K562 (cell line): ENCODE results near the gene ATP6V1G1. TPM values are rescaled to one million over a fixed set of nuclear protein-coding genes. Genes with fewer than 3 reads are reported as not detected.
A peak's percentile ranks its signal among the peaks of the same experiment; 100 is the strongest.

Experiments
- ATAC-seq: fragments of 200-7000 bp; cut with Tn5 transposase; 3 replicates; pipeline ENCODE4 v1.9.1; 2020; ENCODE audit warnings: moderate library complexity
- BruUV-seq: library from RNA; stranded (reverse); fragments of 400-500 nt; replicated peaks from 2 replicates; lab custom pipeline; 2021; lab: Mats Ljungman, UMichigan
- CTCF ChIA-PET: fragments of 300-600 bp; formaldehyde crosslinking; extraction: SDS; loops from one replicate; lab custom pipeline; 2021; ENCODE audit warnings: low intra/inter-chr PET ratio; lab: Yijun Ruan, JAX
- POLR2A ChIA-PET: fragments of 300-600, 350-650 bp; sonication (Branson Sonifier 250); formaldehyde crosslinking; extraction: SDS; loops from one replicate; lab custom pipeline; 2021; ENCODE audit warnings: antibody characterized with exemption, inconsistent platforms; lab: Yijun Ruan, JAX
- DNase-seq, 4 experiments: peaks; one replicate each; pipeline versions ENCODE4 v3.0.0 to v3.0.0-alpha.2; 2011 to 2018; ENCODE audit warnings: low spot score in 3 of 4, mixed read lengths in 3 of 4; ENCODE audit errors: extremely low read depth in 1 of 4
- FAIRE-seq: peaks from 2 replicates; lab custom pipeline; 2011; peaks lifted over from hg19 to GRCh38; lab: Jason Lieb, UNC
- H2AFZ ChIP-seq: 2 replicates; pipeline ENCODE4 v1.6.0; 2011; ENCODE audit warnings: low read depth, low read length, control low read depth, inconsistent platforms
- H3K27ac ChIP-seq: fragments of 200-600 bp; 3 replicates; pipeline ENCODE4 v1.8.0; 2011; ENCODE audit warnings: low read depth, mild to moderate bottlenecking, control low read depth, inconsistent platforms, low read length, moderate library complexity, mixed read lengths; ENCODE audit errors: extremely low read depth
- H3K27me3 ChIP-seq, 2 experiments: fragments of 300-600 bp in 1 of 2; 2 replicates in 1 of 2; 3 replicates in 1 of 2; pipeline versions ENCODE4 v1.6.0 to v1.8.0; 2011; ENCODE audit warnings: inconsistent platforms in 2 of 2, low read length in 2 of 2, mild to moderate bottlenecking in 1 of 2, mixed read lengths in 1 of 2, moderate library complexity in 1 of 2; ENCODE audit not compliant: control insufficient read depth in 2 of 2, insufficient read depth in 2 of 2
- H3K36me3 ChIP-seq: fragments of 300-600 bp; 3 replicates; pipeline ENCODE4 v1.8.0; 2011; ENCODE audit warnings: mild to moderate bottlenecking, low read length, inconsistent platforms; ENCODE audit not compliant: control insufficient read depth, insufficient read depth
- H3K4me1 ChIP-seq, 2 experiments: fragments of 200-600 bp in 1 of 2; replicated peaks in 1 of 2; 2 replicates in 1 of 2; 3 replicates in 1 of 2; pipeline versions ENCODE4 v1.5.1 to v1.8.0; 2011; ENCODE audit warnings: inconsistent platforms in 2 of 2, low read length in 2 of 2, mild to moderate bottlenecking in 1 of 2, mixed read lengths in 1 of 2, moderate library complexity in 1 of 2; ENCODE audit not compliant: control insufficient read depth in 2 of 2, insufficient read depth in 2 of 2
- H3K4me2 ChIP-seq: 2 replicates; pipeline ENCODE4 v1.6.1; 2011; ENCODE audit warnings: low read length, control low read depth, inconsistent platforms, mixed read lengths; ENCODE audit not compliant: insufficient read depth
- H3K4me3 ChIP-seq: fragments of 200-600 bp; sonication (generic), shearing (Covaris generic); 2 replicates; pipeline ENCODE4 v1.5.1; 2016; ENCODE audit warnings: control low read depth, inconsistent platforms
- H3K79me2 ChIP-seq: fragments of 200-600 bp; 3 replicates; pipeline ENCODE4 v1.8.0; 2011; ENCODE audit warnings: low read length, inconsistent platforms; ENCODE audit not compliant: control insufficient read depth, insufficient read depth
- H3K9ac ChIP-seq, 2 experiments: 2 replicates each; pipeline versions ENCODE4 v1.6.0 to v1.6.1; 2011; ENCODE audit warnings: low read depth in 2 of 2, low read length in 2 of 2, control low read depth in 1 of 2, inconsistent platforms in 1 of 2, mild to moderate bottlenecking in 1 of 2, mixed read lengths in 1 of 2; ENCODE audit not compliant: insufficient read depth in 1 of 2
- H3K9me1 ChIP-seq: one replicate; pipeline ENCODE4 v1.6.0; 2011; ENCODE audit warnings: inconsistent platforms, mild to moderate bottlenecking, low read length, moderate library complexity; ENCODE audit not compliant: control insufficient read depth, insufficient read depth
- H3K9me3 ChIP-seq: replicated peaks from 2 replicates; pipeline ENCODE4 v1.5.1; 2011; ENCODE audit warnings: low read depth, low read length, inconsistent platforms; ENCODE audit not compliant: control insufficient read depth, insufficient read depth
- H4K20me1 ChIP-seq: replicated peaks from 2 replicates; pipeline ENCODE4 v1.6.1; 2011; ENCODE audit warnings: low read length, inconsistent platforms, mixed read lengths; ENCODE audit not compliant: control insufficient read depth, insufficient read depth
- GABPB1 ChIP-seq: sonication (generic); formaldehyde crosslinking; IDR thresholded peaks from 2 replicates; pipeline ENCODE4 v1.8.0; 2022; ENCODE audit warnings: mild to moderate bottlenecking, missing genetic modification reagents
- GTF3C2 ChIP-seq: IDR thresholded peaks from 3 replicates; pipeline ENCODE4 v1.6.1; 2011; ENCODE audit warnings: borderline replicate concordance, mild to moderate bottlenecking, moderate library complexity; ENCODE audit not compliant: insufficient read length; ENCODE audit errors: extremely low read depth
- NFE2L1 ChIP-seq: fragments of 450-650 bp; IDR thresholded peaks from 2 replicates; pipeline ENCODE4 v1.6.1; 2016; ENCODE audit warnings: missing genetic modification characterization, low read depth, mild to moderate bottlenecking, missing compliant biosample characterization, moderate library complexity, borderline replicate concordance
- PBX2 ChIP-seq, 2 experiments: IDR thresholded peaks in 1 of 2; conservative IDR thresholded peaks in 1 of 2; 2 replicates each; pipeline ENCODE4 v1.6.1; 2016; ENCODE audit warnings: low read depth in 2 of 2, mild to moderate bottlenecking in 1 of 2, missing compliant biosample characterization in 1 of 2, missing genetic modification characterization in 1 of 2, moderate library complexity in 1 of 2
- RNF2 ChIP-seq: sonication (generic); IDR thresholded peaks from 2 replicates; pipeline ENCODE4 v1.6.1; 2016
- SRSF1 ChIP-seq: fragments of 200-400 bp; formaldehyde crosslinking; IDR thresholded peaks from 2 replicates; pipeline ENCODE4 v1.6.1; 2017; ENCODE audit warnings: mild to moderate bottlenecking, low read depth, low read length, moderate library complexity
- TAF1 ChIP-seq: IDR thresholded peaks from 2 replicates; pipeline ENCODE4 v1.6.1; 2011; ENCODE audit warnings: mild to moderate bottlenecking, low read length, moderate library complexity; ENCODE audit not compliant: insufficient read depth, control insufficient read depth, severe bottlenecking; ENCODE audit errors: extremely low read depth
- ZNF316 ChIP-seq: fragments of 450-650 bp; IDR thresholded peaks from 2 replicates; pipeline ENCODE4 v1.6.1; 2016
- WGBS: fragments of 100-300 bp; shearing (Covaris generic); methylation state at CpG from one replicate; pipeline ENCODE4 v1.1.6; 2016; ENCODE audit warnings: low coverage, mixed read lengths; ENCODE audit not compliant: insufficient coverage; ENCODE audit errors: missing lambda C conversion rate; 5-methylcytosine and 5-hydroxymethylcytosine counted together
- in situ Hi-C: fragments of 300-500 bp; cut with MboI; formaldehyde crosslinking; loops from 4 replicates; pipeline ENCODE4 v1.15.0; 2018; ENCODE audit warnings: inconsistent platforms, mixed read lengths
- intact Hi-C: fragments of 100-400 bp; cut with micrococcal nuclease; formaldehyde crosslinking; loops from 2 replicates; pipeline ENCODE4 v1.14.2; 2022
- polyA plus RNA-seq, 8 experiments: library from polyadenylated mRNA; depleted of rRNA in 4 of 8; stranded (reverse) in 5 of 8; unstranded in 3 of 8; fragments of >200 nt; fragmentation: Nextera tagmentation in 2 of 8; fragmentation: Illumina TruSeq in 1 of 8; extraction: Ambion mirVana in 2 of 8; extraction: Trizol in 1 of 8; gene quantifications; 2 replicates each; pipeline versions ENCODE4 v1.2.1 to v1.2.3, GENCODE V29; 2011 to 2014; ENCODE audit warnings: inconsistent platforms in 1 of 8, missing spikeins in 1 of 8
- total RNA-seq, 7 experiments: library from RNA; depleted of rRNA in 6 of 7; stranded (reverse); fragments of >200 nt in 6 of 7; fragmentation: Illumina TruSeq in 2 of 7; extraction: Trizol in 2 of 7; gene quantifications; 2 replicates each; pipeline versions ENCODE4 v1.2.1 to v1.2.3, GENCODE V29; 2011 to 2021; ENCODE audit warnings: low replicate concordance in 1 of 7
- TF ChIP-seq, protein P1 (sequence below): IDR thresholded peaks from 2 replicates; pipeline ENCODE4 v1.6.1; 2011; ENCODE audit warnings: borderline replicate concordance, low read depth, mild to moderate bottlenecking, moderate library complexity, low read length; ENCODE audit not compliant: insufficient read depth, poor library complexity, severe bottlenecking

The ATP6V1G1 gene
- total and polyA plus RNA-seq, 9 of the 15 experiments (the other 6 are each of a cell fraction or from before 2014, with no cell fraction given): 88.4 to 492 (median 193) TPM

DNA sequence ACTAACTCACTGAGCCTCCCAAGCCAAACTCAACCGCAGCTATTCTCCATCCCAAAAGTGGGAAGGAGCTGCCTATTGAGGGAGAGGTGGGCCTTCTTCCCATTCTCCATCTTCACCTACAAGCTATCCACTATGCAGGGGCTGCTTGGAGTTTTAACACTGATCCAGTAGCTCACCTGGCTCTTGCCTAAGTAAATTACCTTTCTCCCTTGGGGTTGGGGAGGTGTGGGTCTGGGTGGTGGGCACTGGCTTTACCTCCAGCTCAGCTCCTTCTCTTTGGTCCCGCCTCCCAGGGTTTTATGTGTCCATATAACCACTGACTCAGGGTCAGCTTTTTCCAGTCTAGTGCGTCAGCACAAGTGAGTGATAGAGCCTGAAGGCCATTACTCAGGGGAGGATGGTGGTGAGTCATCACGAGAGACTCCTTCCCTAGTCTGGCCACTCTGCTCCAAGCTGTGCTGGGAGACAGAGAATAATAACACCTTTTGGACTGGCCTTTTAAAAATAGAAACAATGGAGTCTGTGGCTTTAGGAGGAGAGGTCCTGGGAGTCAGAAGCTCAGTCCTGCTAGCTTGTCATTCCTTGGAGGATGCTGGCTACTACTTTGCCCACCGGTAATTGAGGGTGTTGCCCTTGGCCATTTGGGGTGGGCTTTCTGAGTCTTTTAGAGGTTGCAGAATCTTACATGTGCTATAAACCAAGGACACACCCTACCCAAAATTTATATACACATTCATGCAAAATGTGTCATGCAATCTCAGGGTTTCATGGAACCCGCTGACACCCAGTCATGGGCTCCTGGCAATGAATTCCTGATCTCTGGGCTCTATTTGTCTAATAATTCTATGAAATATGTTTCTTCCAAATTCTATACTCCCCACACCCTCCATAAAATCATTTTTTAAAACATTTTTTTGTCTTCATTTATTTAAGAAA, 35.6 kb upstream of the ATP6V1G1 start (continued):
- TF ChIP-seq PBX2 (CRISPR knock-in tag; IDR thresholded peaks at IDR 0.05; ENCODE audit: low read depth) (no peak), PBX2 (tag; conservative IDR thresholded peaks at IDR 0.05; ENCODE audit: low read depth) (peak; percentile 95)

DNA sequence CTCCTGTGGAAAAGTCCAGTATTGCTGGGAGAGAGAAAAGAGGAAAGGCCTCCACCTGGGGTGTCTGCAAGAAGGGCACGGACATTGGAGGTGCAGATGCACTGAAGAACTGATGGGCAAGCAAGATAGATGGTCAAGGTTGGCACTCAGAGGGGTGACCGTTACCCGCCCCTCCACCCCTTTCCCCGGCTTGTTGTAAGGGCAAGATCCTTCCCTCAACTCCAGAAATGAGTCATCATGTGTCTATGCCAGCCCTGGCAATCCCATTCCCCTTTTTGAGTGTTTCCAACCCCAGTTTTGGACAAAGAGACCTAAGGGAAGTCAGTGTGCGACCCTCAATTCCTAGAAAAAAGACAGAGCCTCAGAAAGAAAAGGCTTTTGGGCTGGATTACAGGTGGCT, 34.9 kb upstream of the ATP6V1G1 start:
- Histone ChIP-seq H4K20me1 (no peaks in the 10 kb centered on the region), H3K9me1 (no peaks in the 10 kb centered on the region), H3K9me3 (no peaks in the 10 kb centered on the region; the same call in 1 of the 2 replicates), H3K9ac (no peak overlapping the region), H3K4me2 (no peak overlapping the region), H2AFZ (no peak overlapping the region), H3K79me2 (no peaks in the 10 kb centered on the region), H3K4me3 (no peak overlapping the region)
- BruUV-seq: no TSS peak
- CTCF ChIA-PET: no interaction called here
- WGBS: 26% methylated on average over 5 of the region's 5 CpGs
- no peak for ATAC-seq
- TF ChIP-seq GABPB1 (CRISPR knock-in tag): no peak
- TF ChIP-seq NFE2L1 (tag): no peak
- no peak for TF ChIP-seq GTF3C2
- TF ChIP-seq SRSF1: no peak
- no peak for TF ChIP-seq TAF1
- TF ChIP-seq ZNF316: no peak
- no peak for TF ChIP-seq RNF2
- TF ChIP-seq, protein P1, sequence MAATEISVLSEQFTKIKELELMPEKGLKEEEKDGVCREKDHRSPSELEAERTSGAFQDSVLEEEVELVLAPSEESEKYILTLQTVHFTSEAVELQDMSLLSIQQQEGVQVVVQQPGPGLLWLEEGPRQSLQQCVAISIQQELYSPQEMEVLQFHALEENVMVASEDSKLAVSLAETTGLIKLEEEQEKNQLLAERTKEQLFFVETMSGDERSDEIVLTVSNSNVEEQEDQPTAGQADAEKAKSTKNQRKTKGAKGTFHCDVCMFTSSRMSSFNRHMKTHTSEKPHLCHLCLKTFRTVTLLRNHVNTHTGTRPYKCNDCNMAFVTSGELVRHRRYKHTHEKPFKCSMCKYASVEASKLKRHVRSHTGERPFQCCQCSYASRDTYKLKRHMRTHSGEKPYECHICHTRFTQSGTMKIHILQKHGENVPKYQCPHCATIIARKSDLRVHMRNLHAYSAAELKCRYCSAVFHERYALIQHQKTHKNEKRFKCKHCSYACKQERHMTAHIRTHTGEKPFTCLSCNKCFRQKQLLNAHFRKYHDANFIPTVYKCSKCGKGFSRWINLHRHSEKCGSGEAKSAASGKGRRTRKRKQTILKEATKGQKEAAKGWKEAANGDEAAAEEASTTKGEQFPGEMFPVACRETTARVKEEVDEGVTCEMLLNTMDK: no peak
- TF ChIP-seq, all 486 proteins: peak for 0
- Histone ChIP-seq H3K27me3 (peaks cover 11 to 17% of the 10 kb centered on the region in 2 experiments; a peak in 4 of 5 replicates), H3K36me3 (no peaks in the 10 kb centered on the region), H3K4me1 (peaks cover 0 to 12% of the 10 kb centered on the region in 2 experiments; a peak in 2 of 5 replicates), H3K27ac (no peak overlapping the region)
- POLR2A ChIA-PET: no interaction called here
- intact Hi-C loops: no loop called here
- FAIRE-seq (no peak), DNase-seq (no peak)
- in situ Hi-C loops: no loop called here
